Measurements from ENCODE around the gene MAML1.
"Not testable (repeated sequence)": the region's sequence is repeated elsewhere in the genome, so short reads cannot be mapped to it uniquely, and the experiment has no call there.

MAML1 gene

DNA sequence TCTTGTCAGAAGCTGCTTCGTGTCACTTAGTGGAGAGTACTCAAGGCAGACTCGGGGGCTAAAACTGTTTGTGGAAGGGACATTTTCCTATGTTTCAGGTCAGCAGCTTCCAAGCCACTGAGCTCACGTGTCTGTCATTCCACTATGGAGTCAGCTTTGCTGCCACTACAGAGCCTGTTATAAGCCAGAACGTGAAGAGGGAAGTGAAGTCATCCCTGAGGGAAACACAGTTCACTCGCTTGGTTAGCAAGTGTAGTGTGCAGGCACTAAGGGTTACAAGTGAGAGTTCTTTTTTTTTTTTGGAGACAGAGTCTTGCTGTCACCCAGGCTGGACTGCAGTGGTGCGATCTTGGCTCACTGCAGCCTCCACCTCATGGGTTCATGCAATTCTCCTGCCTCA is 36.6 kb downstream of the MAML1 start:
- no peak for DNase-seq (ENCODE audit: low read depth)

DNA sequence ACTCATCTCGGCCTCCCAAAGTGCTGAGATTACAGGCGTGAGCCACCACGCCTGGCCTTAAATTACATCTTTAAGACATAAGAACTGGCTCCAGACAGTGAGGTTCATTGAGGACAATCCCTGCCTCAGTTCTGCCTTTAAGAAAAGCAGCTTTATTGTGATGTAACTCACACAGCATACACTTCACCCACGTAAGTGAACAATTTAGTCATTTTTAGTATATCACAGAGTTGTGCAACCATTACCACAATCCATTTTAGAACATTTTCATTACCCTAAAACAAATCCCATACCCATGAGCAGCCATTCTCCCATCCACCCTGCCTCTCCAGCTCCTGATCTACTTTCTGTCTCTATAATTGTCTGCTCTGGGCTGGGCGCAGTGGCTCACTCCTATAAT is 37.2 kb downstream of the MAML1 start:
- no peak for DNase-seq (ENCODE audit: low read depth)

DNA sequence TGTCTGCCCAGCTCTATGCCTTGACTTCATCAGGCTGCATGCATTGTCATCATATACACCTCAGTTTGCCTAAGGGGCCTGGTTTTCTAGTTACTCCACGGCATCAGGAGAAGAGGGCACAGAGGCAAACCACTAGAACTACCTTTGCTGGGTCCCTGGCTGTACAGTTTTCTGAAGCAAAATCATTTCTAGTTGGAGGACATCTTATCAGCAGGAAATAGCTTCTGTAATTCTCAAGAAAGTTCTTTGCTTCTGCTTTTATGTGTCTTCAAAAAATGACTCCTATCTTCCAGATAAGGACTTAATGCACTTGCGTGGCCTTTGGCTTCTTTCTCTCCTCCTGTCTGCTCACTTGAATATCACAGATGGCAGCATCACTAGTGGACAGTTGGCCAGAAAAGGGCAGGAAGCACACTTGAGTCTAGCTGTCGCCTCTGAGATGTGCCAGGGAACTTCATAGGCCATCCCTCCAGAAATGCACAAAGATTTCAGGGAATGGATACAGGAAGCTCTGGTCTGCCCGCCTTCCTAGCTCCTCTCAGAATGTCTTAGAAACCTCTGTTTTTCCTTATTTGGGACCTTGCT is 38.8 kb downstream of the MAML1 start:
- no peak for DNase-seq (ENCODE audit: low read depth)

DNA sequence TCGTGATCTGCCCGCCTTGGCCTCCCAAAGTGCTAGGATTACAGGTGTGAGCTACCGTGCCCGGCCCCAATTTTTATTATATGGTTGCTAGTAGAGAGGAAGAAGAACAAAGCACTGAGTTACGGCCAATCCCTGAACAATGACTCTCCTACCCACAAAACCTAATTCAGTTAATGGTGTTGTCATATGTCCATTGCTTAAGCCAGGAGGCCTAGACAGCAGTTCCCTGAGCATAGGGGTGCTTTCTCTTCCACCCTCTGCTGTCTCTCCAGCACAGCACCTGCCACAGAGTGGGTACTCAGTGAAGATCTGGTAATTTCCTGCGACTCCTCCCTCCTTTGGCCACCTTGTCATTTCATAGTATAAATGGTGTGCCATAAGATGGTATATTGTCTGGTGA is 39.7 kb downstream of the MAML1 start:
- DNase-seq (ENCODE audit: low read depth): no peak

DNA sequence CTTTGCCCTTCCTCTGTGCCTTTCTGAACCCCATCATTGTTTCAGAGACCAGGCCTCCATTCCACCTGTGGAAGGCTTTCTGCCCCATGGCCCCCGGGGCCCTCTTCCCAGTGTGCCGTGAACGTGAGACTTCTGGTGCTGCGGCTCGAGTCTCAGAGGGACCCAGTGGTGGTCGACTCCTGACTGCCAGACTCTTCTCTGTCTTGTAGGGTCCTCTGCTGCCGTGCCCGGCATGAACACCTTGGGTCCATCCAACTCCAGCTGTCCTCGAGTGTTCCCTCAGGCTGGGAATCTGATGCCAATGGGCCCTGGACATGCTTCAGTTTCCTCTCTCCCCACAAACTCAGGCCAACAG is 41.0 kb downstream of the MAML1 start:
- DNase-seq (ENCODE audit: low read depth): no peak

DNA sequence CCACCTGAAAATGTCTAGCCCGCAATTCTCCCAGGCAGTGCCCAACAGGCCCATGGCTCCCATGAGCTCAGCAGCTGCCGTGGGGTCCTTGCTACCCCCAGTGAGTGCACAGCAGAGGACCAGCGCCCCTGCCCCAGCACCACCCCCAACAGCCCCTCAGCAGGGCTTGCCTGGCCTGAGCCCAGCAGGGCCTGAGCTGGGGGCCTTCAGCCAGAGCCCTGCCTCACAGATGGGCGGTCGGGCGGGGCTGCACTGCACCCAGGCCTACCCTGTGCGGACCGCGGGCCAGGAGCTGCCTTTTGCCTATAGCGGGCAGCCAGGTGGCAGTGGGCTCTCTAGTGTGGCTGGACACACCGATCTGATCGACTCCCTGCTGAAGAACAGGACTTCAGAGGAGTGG is 41.8 kb downstream of the MAML1 start:
- no peak for DNase-seq (ENCODE audit: low read depth)

DNA sequence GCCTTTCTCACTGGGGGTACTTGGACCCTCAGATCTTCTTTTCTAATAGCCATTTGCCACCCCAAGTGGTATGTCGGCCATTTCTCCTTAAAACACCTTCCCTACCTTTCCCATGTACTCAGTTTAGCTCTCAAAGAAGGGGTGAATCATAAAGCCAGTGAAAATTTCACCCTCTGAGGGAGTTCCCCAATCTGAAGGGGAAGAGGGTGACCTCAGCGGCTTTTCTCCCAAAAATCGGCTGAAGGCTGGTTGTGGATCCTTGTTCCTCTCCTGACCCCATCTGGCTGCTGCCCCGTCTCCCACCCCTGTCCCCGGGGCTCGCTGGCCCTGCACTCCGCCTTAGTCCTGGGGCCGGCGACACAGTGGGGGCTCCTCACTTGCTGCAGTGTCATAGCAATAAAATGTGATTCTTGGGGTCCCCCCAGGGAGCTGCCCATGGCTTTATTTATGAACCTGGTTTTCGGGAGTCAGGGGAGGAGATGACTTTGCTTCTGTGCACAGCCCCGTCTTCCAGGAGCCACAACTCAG is 43.9 kb downstream of the MAML1 start:
- no peak for DNase-seq (ENCODE audit: low read depth)

DNA sequence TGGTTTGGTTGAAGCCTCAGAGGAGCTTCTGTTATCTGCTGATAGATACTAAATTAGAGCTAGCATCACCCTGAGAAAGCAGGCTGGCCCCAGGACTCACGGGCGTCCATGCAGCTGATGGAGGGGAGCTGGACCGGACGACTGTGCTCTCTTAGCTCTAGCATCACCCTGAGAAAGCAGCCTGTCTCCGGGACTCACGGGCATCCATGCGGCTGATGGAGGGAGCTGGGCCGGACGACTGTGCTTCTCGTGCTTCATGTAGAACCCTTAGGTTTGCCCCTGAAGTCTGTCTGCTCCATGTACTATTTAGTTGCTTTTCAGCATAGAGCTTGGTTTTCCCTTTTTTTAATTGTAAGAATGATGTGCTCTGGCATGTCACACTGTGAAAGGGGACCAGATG is 44.8 kb downstream of the MAML1 start:
- DNase-seq (ENCODE audit: low read depth): no peak

DNA sequence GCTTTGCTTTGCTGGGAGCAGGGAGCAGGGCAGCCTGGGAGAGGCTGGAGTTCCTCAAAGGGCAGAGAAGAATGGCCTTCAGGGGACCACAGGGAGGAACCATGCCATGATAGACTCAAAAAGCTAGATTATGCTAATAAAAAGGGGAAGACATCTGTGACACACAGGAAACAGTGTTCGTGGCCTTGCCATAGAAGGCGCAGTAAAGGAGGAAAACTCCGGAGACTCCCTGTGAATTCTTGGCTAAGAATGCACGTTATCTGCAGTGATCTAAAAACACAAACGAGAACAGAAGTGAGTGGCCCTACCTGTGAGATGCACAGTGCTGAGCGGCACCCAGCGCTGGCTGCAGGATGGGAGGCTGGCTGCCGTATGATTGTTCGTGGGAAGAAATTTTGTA is 45.3 kb downstream of the MAML1 start:
- no peak for DNase-seq (ENCODE audit: low read depth)

DNA sequence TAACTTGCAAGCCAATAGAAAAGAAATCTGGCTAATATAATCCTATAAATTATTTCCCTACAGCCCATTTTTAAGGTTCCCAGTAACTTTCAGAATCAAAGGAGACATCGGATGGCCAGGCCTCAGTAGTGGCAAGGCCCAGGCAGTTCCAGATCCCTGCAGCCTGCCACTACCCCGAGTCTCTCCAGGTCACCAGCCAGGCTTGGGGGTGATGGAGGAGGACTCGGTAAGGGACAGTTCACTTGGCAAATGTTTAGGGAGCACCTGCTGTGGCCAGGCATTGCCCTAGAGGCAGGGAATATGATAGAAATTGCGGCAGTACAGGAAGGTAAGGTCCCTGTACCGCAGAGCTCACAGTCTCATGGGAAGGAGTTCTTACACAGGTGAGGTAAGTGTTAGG is 46.0 kb downstream of the MAML1 start:
- DNase-seq (ENCODE audit: low read depth): no peak

DNA sequence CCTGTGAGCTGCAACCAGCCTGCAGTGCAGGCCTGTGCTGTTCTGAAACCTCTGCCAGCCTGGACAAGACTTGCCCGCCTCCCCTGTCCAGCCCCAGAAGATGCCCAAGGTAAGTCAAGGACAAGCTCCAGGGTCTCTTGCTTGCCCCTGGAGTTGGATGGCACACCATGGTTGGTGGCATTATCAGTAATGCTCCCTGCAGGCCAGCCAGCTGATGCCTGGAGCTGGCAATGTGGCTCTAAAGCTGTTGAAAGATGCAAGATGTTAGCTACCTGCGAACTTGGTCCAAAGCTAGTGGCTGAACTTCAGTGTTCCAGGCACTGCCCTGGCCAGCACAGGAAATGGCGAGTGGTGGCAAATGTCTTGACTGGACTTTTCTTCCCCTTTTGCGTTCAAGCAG is 47.2 kb downstream of the MAML1 start:
- no peak for DNase-seq (ENCODE audit: low read depth)

DNA sequence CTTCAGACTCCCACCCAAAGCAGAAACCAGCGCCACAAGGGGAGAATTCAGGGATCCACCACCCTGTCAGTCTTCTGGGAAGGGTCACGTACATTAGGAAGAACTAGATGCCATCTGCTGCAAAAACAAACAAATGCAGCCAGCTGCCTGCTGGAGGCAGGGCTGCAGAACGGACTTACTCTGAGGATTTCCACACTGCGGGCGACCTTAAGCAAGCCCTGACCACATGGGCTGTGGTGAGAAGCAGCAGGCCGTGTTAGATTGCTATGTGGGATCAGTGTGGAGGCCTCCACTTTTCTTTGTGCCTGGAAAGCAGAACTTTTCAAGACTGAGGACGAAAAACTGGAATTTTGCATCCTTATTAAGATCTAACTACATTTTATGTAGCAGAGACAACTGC is 47.7 kb downstream of the MAML1 start:
- DNase-seq (ENCODE audit: low read depth): no peak

DNA sequence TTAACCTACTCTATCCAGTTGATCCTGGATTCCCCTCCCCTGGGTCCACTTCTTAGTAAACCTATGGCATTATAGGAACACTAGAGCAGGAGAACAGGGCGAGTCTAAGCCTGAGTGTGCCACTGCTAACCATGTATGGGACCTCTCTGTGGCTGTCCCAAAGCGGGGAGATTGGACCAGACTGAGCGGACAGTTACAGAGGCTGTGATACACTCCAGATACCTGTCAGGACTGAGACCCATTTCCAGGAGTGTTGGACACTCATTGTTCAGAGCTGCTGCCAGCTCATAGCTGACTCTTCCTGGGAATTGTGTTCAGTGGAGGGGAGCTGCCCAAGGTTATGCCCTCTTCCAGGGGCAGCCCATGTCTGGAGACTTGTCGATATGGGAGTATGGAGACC is 49.2 kb downstream of the MAML1 start:
- DNase-seq (ENCODE audit: low read depth): no peak

DNA sequence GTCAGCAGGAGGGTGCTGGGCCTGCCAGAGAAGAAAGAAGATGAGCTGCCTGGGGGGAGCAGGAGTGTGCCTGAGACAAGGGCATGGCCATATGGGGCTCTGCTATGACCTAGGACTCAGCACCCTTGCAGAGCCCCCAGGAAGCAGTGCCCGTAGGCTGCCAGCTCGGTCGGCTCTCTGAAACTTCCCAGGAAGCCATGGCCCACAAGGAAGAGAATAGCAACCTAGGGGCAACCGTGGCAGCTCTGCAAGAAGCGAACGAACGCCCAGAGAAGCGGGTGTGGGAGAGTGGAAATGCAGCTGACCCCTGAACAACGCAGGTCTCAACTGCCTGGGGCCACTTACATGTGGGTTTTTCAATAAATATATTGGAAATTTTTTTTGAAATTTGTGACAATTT is 50.5 kb downstream of the MAML1 start:
- DNase-seq (ENCODE audit: low read depth): no peak

DNA sequence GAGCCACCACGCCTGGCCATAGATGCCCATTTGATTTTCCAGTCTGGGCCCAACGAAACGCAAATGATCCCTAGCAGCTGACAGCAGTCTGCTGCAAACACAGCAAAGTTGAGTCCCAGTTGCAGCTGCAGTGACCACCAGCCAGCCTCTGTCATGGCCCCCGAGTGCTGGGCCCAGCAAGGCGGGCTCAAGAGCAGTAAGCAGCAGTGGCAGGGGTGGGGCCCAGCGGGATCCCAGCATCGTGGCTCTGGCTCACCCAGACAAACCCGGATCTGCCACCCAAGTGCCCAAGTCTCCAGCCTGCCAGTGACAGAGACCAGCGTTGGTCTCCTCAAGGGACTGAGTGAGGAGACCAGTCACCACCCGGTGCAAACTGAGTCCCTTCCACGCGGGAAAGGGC is 54.2 kb downstream of the MAML1 start:
- DNase-seq (ENCODE audit: low read depth): no peak

DNA sequence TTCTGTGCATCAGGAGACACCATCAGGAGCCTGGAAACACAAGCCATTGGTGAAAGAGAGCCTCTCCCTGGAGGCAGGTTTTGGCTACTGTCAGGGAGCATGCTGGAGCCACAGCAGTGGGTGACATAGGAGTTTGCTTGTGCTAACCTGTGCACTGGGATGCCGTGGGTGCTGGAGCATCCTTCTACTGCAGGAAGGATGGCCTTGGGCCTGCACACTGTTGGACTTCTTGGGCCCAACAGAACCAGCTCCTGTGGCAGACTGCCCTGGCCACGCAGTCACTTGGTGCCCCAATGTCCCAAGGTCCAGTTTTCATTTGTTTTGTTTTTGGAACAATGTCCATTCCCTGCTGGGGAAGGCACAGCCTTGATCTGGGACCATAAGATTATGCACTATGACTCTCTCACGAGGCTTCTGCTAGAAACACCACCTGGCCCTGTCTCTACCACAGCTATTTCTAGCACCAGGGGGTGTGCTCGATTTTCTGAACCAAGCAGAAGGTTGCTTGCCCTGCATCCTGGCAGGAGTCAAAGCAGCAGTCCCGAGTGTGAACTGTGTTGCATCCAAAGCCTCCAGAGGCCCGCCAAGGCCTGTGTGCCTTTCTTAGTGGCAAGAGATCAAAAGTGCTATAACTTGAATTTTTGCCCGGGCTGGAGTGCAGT is 55.7 kb downstream of the MAML1 start:
- DNase-seq (ENCODE audit: low read depth): no peak

DNA sequence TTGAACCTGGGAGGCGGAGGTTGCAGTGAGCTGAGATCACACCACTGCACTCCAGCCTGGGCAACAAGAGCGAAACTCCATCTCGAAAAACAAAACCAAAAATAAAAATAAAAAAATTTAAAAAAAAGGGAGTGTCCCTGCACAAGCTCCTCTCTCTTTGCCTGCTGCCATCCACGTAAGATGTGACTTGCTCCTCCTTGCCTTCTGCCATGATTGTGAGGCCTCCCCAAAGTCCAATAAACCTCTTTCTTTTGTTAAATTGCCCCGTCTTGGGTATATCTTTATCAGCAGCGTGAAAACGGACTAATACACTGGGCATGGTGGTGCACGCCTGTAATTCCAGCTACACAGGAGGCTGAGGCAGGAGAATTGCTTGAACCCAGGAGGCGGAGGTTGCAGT is 56.7 kb downstream of the MAML1 start:
- DNase-seq (ENCODE audit: low read depth): not testable (repeated sequence)

DNA sequence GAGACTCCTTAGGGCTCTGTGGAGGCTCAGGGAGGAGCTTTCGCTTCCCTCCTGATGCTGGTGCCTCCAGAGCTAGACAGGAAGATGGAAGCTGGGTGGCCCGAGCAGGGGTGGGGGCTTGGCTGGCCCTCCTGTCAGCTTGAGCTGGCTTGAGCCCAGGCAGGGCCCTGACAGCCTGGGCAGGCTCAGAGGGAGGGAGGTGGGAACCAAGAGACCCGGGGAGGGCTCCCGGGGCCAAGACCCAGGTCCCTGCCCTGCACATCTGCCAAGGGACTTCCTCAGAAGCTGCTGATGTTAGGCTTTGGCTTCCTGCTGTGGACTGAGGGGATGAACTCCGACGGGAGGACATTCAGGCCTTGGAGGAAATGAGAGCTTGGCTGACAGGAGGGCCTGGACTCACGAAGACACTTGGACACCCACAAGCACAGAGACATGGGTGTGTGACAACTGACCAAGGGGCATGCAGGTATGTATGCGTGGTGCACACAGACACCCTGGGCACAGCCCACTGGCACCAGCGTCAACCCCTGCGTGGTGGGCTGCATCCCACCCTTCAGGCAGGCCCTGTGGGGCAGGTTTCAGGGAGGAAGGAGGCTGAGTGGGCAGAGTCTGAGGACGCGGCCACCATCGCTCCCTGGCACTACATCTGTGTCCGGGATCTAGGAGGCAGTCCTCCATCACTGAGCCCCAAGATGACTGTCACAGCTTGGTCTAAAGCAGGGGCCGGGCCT is 59.4 kb downstream of the MAML1 start:
- DNase-seq (ENCODE audit: low read depth): no peak

DNA sequence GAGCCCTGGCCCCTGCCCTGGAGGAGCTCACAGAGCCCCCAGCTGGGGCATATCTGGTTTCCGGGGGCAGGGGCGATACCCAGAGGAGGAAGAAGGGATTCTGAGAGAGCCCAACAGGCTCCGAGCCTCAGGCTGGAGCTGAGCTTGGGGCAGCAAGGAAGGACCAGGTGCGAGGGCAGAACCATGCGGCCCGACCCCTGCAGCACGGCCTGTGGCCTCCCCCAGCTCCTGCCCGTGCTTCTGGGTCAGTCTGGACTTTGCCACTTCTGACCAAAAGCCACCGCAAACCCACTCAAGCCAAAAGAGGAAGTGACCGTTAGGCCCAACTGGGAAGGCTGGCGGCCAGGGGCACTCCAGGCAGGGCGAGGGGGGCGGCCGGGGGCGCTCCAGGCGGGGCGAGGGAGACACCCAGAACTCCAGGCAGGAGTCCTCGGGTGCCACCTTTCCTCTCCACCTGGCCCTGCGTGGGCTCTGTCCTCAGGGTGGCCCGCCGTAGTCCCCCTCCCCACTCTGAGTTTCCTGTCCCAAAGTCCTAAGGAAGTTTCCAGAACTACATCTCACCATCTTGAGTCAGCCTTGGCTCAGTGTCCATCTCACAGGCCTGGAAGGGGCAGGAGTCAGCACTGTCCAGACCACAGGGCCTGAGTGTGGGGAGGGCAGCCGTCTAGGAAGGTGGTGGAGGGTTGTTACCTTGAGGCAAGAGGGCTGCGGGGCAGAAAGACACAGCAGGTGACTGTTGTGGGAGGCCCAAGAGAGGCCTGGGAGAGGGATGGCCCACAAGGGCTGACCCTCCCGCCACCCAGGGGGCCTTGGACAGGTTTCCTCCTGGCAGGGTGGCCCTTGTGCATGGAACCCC is 60.2 kb downstream of the MAML1 start:
- no peak for DNase-seq (ENCODE audit: low read depth)

DNA sequence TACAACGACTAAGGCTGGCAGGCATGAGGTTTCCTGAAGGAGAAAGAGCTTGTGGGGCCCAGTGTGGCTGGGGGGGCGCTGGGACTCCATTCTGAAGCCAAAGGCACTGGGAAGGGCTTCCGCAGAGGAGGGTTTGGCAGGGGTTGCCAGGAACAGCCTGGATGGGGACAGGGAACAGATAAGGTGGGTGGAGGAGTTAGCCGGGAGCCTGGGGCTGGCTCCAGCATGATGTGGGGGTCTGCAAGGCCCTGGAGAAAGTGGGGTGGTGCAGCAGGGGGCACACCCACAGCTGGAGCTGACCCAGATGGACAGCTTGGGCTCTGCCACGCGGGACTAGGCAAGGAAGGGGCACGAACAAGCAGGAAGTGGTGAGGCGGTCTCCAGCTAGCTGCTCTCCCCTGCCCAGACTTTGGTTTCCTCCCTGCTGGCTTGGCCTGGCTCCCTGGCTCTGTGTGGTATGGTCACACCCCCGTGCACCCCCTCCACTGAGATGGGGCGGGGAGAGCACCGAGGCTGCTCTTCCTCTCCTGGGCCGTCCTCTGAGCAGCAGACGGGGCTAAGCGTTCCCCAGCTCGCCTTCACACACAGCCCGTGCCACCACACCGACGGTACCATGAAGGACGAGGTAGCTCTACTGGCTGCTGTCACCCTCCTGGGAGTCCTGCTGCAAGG is 61.0 kb downstream of the MAML1 start, which contains the start of gene LTC4S:
LTC4S (plus strand) TSS at position 519 of the 672 bp plus-strand sequence; CDS start at position 614, 95 bp downstream.
- DNase-seq (ENCODE audit: low read depth): no peak

DNA sequence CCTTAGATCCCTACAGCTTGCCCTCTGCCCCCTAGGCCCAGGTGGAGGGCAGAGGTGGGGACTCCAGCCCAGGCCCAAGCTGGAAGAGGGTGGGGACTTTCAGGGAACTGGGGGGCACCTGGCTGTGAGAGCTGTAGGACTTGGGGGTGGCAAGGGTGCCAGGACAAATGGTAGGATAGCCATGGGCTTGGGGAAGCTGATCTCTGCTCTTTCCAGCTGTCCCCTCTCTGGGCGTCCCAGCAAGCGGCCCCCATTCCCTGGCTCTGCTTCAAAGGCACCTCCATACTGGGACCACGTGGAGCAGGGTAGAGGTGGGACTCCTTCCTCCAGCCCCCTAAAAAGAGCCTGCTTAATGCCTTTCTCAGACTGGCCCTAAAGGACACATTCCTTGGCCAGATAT is 61.5 kb downstream of the MAML1 start:
- DNase-seq (ENCODE audit: low read depth): no peak

DNA sequence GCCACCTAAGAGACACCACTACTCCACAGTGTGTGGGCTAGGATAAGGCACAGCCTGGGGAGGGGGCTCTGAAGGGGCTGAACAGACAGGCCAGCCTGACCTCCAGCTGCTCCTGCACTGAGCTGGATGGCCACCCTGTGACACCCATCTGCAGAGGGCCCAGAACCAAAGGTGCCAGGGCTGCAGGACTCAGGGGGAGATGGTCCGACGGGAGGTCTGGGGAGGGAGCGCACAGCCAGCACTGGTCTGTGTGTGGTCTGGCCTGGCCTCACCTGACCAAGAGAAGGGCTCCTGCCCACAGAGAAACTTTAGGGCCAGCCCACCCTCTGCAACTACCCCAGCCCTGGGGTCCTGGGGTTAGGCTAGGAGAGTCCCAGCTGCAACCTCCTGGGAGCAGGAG is 62.0 kb downstream of the MAML1 start:
- DNase-seq (ENCODE audit: low read depth): no peak

Data from HS-27A (cell line).